Osteoblast (primary cell): Measurements from ENCODE around the gene TJAP1. TPM values are rescaled to one million over a fixed set of nuclear protein-coding genes. Genes with fewer than 3 reads are reported as not detected.
A peak's percentile ranks its signal among the peaks of the same experiment; 100 is the strongest.

ENCODE experiments used
- DNase-seq: peaks from one replicate; pipeline ENCODE4 v3.0.0; 2011; ENCODE audit warnings: low spot score, mixed read lengths; ENCODE audit not compliant: insufficient read length; ENCODE audit errors: missing footprints
- H2AFZ ChIP-seq: 2 replicates; pipeline ENCODE4 v1.6.0; 2011; ENCODE audit warnings: mild to moderate bottlenecking, low read length
- H3K27ac ChIP-seq: 2 replicates; pipeline ENCODE4 v1.5.1; 2011; ENCODE audit warnings: mild to moderate bottlenecking, low read depth, low read length, moderate library complexity
- H3K27me3 ChIP-seq: 2 replicates; pipeline ENCODE4 v1.6.0; 2012; ENCODE audit warnings: mild to moderate bottlenecking, control low read depth, inconsistent platforms, low read length, moderate library complexity; ENCODE audit not compliant: insufficient read depth
- H3K36me3 ChIP-seq: 2 replicates; pipeline ENCODE4 v1.5.1; 2011; ENCODE audit warnings: mild to moderate bottlenecking, low read length, control low read depth, moderate library complexity; ENCODE audit not compliant: insufficient read depth
- H3K4me1 ChIP-seq: 2 replicates; pipeline ENCODE4 v1.5.1; 2011; ENCODE audit warnings: mild to moderate bottlenecking, low read length, control low read depth, moderate library complexity; ENCODE audit not compliant: insufficient read depth
- H3K4me2 ChIP-seq: 2 replicates; pipeline ENCODE4 v1.6.0; 2011; ENCODE audit warnings: mild to moderate bottlenecking, low read length; ENCODE audit not compliant: insufficient read depth
- H3K4me3 ChIP-seq: fragments of 200-600 bp; sonication (generic); 3 replicates; pipeline ENCODE4 v1.5.1; 2012; ENCODE audit warnings: mild to moderate bottlenecking, low read length, inconsistent platforms; ENCODE audit not compliant: insufficient read depth
- H3K79me2 ChIP-seq: 2 replicates; pipeline ENCODE4 v1.6.0; 2012; ENCODE audit warnings: mild to moderate bottlenecking, low read length, control low read depth, inconsistent platforms; ENCODE audit not compliant: insufficient read depth
- H3K9me3 ChIP-seq: 2 replicates; pipeline ENCODE4 v1.5.1; 2011; ENCODE audit warnings: low read depth, low read length, control low read depth
- H4K20me1 ChIP-seq: 2 replicates; pipeline ENCODE4 v1.6.0; 2012; ENCODE audit warnings: mild to moderate bottlenecking, low read length, control low read depth; ENCODE audit not compliant: insufficient read depth
- CTCF ChIP-seq: IDR thresholded peaks from 2 replicates; pipeline ENCODE4 v1.5.1; 2011; ENCODE audit warnings: mild to moderate bottlenecking, low read depth, low read length, moderate library complexity; ENCODE audit errors: extremely low read depth
- total RNA-seq: library from RNA; depleted of rRNA; stranded (reverse); fragments of >200 nt; gene quantifications from 2 replicates; pipeline ENCODE4 v1.2.3, GENCODE V29; 2012

TJAP1 gene
- total RNA-seq, 1 donor: 14.5 TPM

GRCh38 chr6:43510827-43511163, 33.4 kb downstream of the TJAP1 start:
- no peak for TF ChIP-seq CTCF
- Histone ChIP-seq H3K27me3 (no peaks in the 10 kb centered on the region), H4K20me1 (peaks cover 32% of the 10 kb centered on the region), H3K36me3 (peaks cover 50% of the 10 kb centered on the region), H3K4me3 (peak overlapping the region; percentile 81), H3K79me2 (peaks cover 27% of the 10 kb centered on the region), H3K9me3 (no peaks in the 10 kb centered on the region), H3K4me1 (peaks cover 24% of the 10 kb centered on the region), H3K27ac (peak overlapping the region; percentile 42), H3K4me2 (peak overlapping the region; percentile 86), H2AFZ (no peak overlapping the region)
- no peak for DNase-seq

GRCh38 chr6:43511824-43512415, 34.5 kb downstream of the TJAP1 start:
- peaks cover 47% of the 10 kb centered on the region for H3K36me3 ChIP-seq
- peaks cover 33% of the 10 kb centered on the region for H4K20me1 ChIP-seq
- H3K9me3 ChIP-seq: no peaks in the 10 kb centered on the region
- H2AFZ ChIP-seq: no peak overlapping the region
- no peak overlapping the region for H3K4me3 ChIP-seq
- peaks cover 37% of the 10 kb centered on the region for H3K79me2 ChIP-seq
- H3K4me2 ChIP-seq: no peak overlapping the region
- peaks cover 28% of the 10 kb centered on the region for H3K4me1 ChIP-seq
- no peaks in the 10 kb centered on the region for H3K27me3 ChIP-seq
- no peak for DNase-seq
- TF ChIP-seq CTCF: no peak
- H3K27ac ChIP-seq: no peak overlapping the region

GRCh38 chr6:43515808-43516207, 38.4 kb downstream of the TJAP1 start:
- Histone ChIP-seq H3K4me2 (peak overlapping the region; percentile 89), H3K36me3 (peaks cover 63% of the 10 kb centered on the region), H3K27ac (peak overlapping the region; percentile 92), H3K79me2 (peaks cover 73% of the 10 kb centered on the region), H3K9me3 (no peaks in the 10 kb centered on the region), H4K20me1 (peaks cover 41% of the 10 kb centered on the region), H2AFZ (no peak overlapping the region), H3K4me3 (peak overlapping the region; percentile 99), H3K4me1 (peaks cover 20% of the 10 kb centered on the region), H3K27me3 (no peaks in the 10 kb centered on the region)
- DNase-seq: no peak
- no peak for TF ChIP-seq CTCF

GRCh38 chr6:43516367-43516696, 39.0 kb downstream of the TJAP1 start:
- Histone ChIP-seq H3K9me3 (no peaks in the 10 kb centered on the region), H2AFZ (peak overlapping the region; percentile 90), H4K20me1 (peaks cover 38% of the 10 kb centered on the region), H3K4me2 (peak overlapping the region; percentile 89), H3K36me3 (peaks cover 63% of the 10 kb centered on the region), H3K79me2 (peaks cover 73% of the 10 kb centered on the region), H3K4me3 (peak overlapping the region; percentile 99), H3K27me3 (no peaks in the 10 kb centered on the region), H3K27ac (peak overlapping the region; percentile 92), H3K4me1 (peaks cover 19% of the 10 kb centered on the region)
- DNase-seq: no peak
- TF ChIP-seq CTCF: no peak
